ENCODE results near the gene FAM136A. TPM values are rescaled to one million over a fixed set of nuclear protein-coding genes. Genes with fewer than 3 reads are reported as not detected.

FAM136A gene
- total and polyA plus RNA-seq, 10 of the 15 experiments (the other 5 are each of a cell fraction or from before 2014, with no cell fraction given), result 69.3 to 173 (median 107) TPM

- TF ChIP-seq WRNIP1 (IDR thresholded peaks at IDR 0.05; ENCODE audit: borderline replicate concordance, low read depth, low read length), result no peak
- no peak for TF ChIP-seq TCF12 (IDR thresholded peaks at IDR 0.05; ENCODE audit: low read depth, low read length)
- no peak for TF ChIP-seq ZNF207 (IDR thresholded peaks at IDR 0.05; ENCODE audit: borderline replicate concordance)
- no peak for TF ChIP-seq RFX5 (IDR thresholded peaks at IDR 0.05; ENCODE audit: low read depth, low read length)
- TF ChIP-seq USF2 (IDR thresholded peaks at IDR 0.05; ENCODE audit: borderline replicate concordance, low read depth, low read length), result no peak
- TF ChIP-seq ZBTB4 (CRISPR knock-in tag; IDR thresholded peaks at IDR 0.05), result no peak
- TF ChIP-seq BACH1 (IDR thresholded peaks at IDR 0.05; ENCODE audit: borderline replicate concordance), result no peak
- TF ChIP-seq MYB (IDR thresholded peaks at IDR 0.05; ENCODE audit: borderline replicate concordance, low read depth, low read length), result no peak
Observed at GRCh38 chr2:70310899-70311298, 9.0 kb upstream of the FAM136A start (continued).

DNA sequence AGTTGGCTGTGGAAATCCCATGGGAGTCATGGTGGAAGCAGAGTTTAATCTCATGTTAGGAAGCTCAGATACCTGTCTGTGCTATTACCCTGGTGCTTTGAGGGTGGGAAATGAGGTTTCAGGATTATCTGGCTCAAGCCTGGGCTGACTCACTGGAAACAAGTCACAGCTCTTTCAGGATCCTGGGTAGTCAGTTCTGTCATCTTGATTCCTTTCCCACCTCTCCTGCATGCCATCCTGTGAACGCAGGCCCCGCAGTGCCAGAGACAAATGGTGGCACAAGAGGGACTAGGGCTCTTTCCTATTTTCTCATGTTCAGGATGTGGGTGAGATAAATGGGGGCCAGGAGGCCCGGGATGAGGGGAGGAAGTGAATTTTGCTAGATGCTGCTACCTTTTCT, 3.7 kb upstream of the FAM136A start:
- intact Hi-C loops (cut with micrococcal nuclease; ENCODE audit: unreplicated experiment) (loop anchor here (2.0 to 10.0 kb wide), 2 partner anchors 313 to 639 kb away; no protein-coding TSS in a partner anchor), in situ Hi-C loops (cut with MboI) (loop anchor here (10.0 kb wide), 2 partner anchors 309 to 639 kb away; no protein-coding TSS in a partner anchor)
- ChIA-PET RAD21 (ENCODE audit: unreplicated experiment) (interaction anchor here (1.6 to 5.6 kb wide), 3 partner anchors 313 to 351 kb away, joined by 6 to 49 read pairs (median 17); no protein-coding TSS in a partner anchor), SMC1A (ENCODE audit: uncharacterized antibody, unreplicated experiment) (interaction anchor here (0.6 to 2.2 kb wide), 4 partner anchors 51 to 394 kb away, joined by 3 to 34 read pairs (median 6); no protein-coding TSS in a partner anchor), POLR2A (interaction anchor here (0.7 kb wide), 1 partner anchor 14 kb away, joined by 4 read pairs; no protein-coding TSS in a partner anchor), CTCF (interaction anchor here (0.6 to 5.4 kb wide), 12 partner anchors 11 to 696 kb away, joined by 3 to 128 read pairs (median 8); partner anchors contain the start of gene SNRPG)
- FAIRE-seq, result no peak
- TF ChIP-seq POLR2A (IDR thresholded peaks at IDR 0.05; ENCODE audit: low read depth, low read length), result no peak
- TF ChIP-seq CREB1 (IDR thresholded peaks at IDR 0.05; ENCODE audit: low read depth), result no peak
- TF ChIP-seq CBFB (IDR thresholded peaks at IDR 0.05; ENCODE audit: low read depth), result no peak
- TF ChIP-seq ZBED1 (IDR thresholded peaks at IDR 0.05; ENCODE audit: borderline replicate concordance), result no peak
- TF ChIP-seq RBBP5 (conservative IDR thresholded peaks at IDR 0.05), result no peak
- TF ChIP-seq ESRRA (IDR thresholded peaks at IDR 0.05; ENCODE audit: low read length), result no peak
- no peak for TF ChIP-seq NFYA (IDR thresholded peaks at IDR 0.05; ENCODE audit: borderline replicate concordance, low read depth, low read length)
- no peak for TF ChIP-seq RCOR1 (conservative IDR thresholded peaks at IDR 0.05; ENCODE audit: low read depth, low read length)
- no peak for TF ChIP-seq TCF3 (IDR thresholded peaks at IDR 0.05; ENCODE audit: borderline replicate concordance, insufficient read depth, low read depth, low read length)
- TF ChIP-seq FOS (IDR thresholded peaks at IDR 0.05; ENCODE audit: borderline replicate concordance, extremely low read depth, insufficient read length), result no peak
- no peak for TF ChIP-seq CBX3 (IDR thresholded peaks at IDR 0.05; ENCODE audit: borderline replicate concordance, low read depth)
- TF ChIP-seq JUNB (IDR thresholded peaks at IDR 0.05), result no peak
- TF ChIP-seq LARP7 (IDR thresholded peaks at IDR 0.05), result no peak
- Histone ChIP-seq H3K4me3 (no peak overlapping the region), H3K4me1 (ENCODE audit: control insufficient read depth, insufficient read depth, low read length) (peaks cover 3% of the 10 kb centered on the region; the same call in 1 of the 2 replicates), H3K27me3 (replicated peaks in 1 of 2; ENCODE audit: control insufficient read depth in 2 of 2, insufficient read depth in 2 of 2, low read length in 1 of 2) (no peaks in the 10 kb centered on the region), H3K9me3 (replicated peaks; ENCODE audit: control insufficient read depth, insufficient read depth, low read length) (no peaks in the 10 kb centered on the region), H3K4me2 (ENCODE audit: control insufficient read depth, insufficient read depth) (no peak overlapping the region), H3K27ac (ENCODE audit: control insufficient read depth, insufficient read depth) (no peak overlapping the region), H3K9ac (ENCODE audit: control insufficient read depth, insufficient read depth, low read length) (no peak overlapping the region), H3K79me2 (ENCODE audit: control insufficient read depth, insufficient read depth, low read length) (peaks cover 12% of the 10 kb centered on the region), H3K36me3 (ENCODE audit: control insufficient read depth in 2 of 2, insufficient read depth in 2 of 2, low read length in 1 of 2) (no peaks in the 10 kb centered on the region), H4K20me1 (ENCODE audit: control insufficient read depth, insufficient read depth) (no peaks in the 10 kb centered on the region), H2AFZ (ENCODE audit: control insufficient read depth, low read depth, low read length) (no peak overlapping the region)
- ATAC-seq, result no peak
- 35% methylated on average over 3 of the region's 3 CpGs for WGBS (ENCODE audit: insufficient coverage, insufficient replicate concordance, low lambda C conversion rate, missing lambda C conversion rate)
- DNase-seq (ENCODE audit: low read depth, low spot score), result no peak
- no TSS peak for BruUV-seq (replicated peaks)
